Left forelimb (tissue), 1 donor: ENCODE measurements around the gene USP3.
"Not testable (repeated sequence)": the region's sequence is repeated elsewhere in the genome, so short reads cannot be mapped to it uniquely, and the experiment has no call there.

Source experiments
- DNase-seq: peaks from one replicate; pipeline ENCODE4 v3.0.0-alpha.2; 2018; ENCODE audit warnings: low spot score

The USP3 gene

GRCh38 chr15:63476229-63476632 lies 28.2 kb upstream of the USP3 start:
- DNase-seq = no peak

DNA sequence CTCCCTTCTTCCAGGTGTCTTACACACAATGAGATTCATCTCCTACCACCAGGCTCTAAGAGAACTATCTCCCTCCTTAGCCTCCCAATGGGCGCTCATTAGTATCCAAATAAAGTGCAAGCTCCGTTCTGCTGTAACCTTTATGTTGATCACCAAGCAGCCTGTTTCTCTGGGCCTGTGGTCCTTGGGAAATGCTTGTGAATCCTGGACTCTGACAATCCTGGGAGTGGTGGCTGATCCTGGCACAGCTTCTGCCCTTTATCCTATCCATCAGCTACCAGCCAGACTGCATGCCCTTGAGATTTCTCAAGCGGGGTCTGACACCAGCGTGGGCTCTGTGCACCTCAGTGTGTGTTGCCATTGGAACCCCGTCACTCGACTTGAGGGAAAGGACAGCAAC lies 26.1 kb upstream of the USP3 start:
- DNase-seq = no peak

DNA sequence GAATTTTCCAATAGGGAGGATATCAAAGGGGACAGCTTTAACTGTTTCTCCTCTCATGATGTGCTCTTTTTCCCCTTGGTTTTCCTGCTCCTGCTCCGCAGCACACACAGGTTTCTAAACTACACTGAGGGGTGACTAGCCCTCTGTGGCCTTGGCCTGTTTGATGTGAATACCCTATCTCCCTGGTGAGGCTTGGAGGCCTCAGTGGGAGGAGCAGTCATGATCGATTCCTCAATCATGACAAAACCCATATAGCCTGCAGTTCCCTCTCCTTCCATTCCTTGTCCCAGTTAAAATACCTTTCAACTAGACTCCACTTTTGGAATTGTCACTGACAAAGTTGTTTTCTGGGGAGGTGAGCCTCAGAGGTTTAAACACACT lies 24.0 kb upstream of the USP3 start:
- DNase-seq = no peak

- DNase-seq = no peak
Observed at GRCh38 chr15:63481105-63481810, 23.1 kb upstream of the USP3 start.

DNA sequence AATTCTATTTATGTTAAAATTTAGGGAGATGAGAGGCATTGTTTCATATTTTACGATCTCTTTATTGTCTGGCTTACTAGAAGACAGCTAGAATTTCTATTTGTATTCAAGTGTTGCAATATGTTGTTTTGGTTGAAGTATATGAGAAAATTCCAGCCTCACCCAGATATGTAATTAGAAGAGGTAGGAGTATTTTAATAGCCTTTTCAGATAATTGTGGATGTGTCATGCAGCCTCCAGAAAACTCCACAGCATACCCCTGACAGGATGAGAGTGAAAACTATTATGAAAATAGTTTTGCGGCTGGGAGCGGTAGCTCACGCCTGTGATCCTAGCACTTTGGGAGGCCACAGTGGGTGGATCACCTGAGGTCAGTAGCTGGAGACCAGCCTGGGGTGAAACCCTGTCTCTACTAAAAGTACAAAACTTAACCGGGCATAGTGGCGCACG lies 21.5 kb upstream of the USP3 start:
- DNase-seq = no peak

DNA sequence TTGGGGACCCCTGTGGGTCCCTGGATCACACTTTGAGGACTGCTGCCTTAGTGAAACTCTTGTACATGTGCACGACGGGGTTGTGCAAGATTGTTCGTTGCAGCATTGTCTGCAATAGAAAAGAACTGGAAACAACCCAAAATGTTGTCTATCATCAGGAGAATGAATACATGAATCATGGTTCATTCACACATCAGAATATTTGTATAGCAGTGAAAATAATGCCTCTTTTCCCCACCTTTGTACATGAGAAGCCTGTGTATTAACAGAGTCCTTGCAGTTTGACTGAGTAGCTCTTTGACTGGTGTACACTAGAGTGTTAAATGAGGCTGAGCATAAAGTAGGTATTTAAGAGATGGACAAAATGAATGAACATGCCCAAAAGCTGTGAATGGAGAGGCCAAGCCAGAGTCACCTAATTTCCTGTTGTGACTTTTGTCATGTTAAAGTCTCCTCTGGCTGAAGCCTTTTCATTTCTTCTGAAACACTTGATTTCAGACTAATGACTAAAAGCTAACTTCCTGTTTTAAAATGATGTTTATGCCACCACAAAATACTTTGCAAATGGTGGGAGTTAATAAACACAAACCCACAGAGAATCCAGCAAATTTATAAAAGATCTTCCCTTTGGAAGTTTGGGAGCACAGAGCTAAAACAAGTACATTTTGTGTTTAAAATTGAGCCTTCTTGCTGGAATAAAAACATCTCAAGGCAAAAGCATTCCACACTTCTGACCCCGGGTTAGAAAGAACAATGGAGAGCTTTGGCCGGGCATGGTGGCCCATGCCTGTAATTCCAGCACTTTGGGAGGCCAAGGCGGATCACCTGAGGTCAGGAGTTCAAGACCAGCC lies 20.6 kb upstream of the USP3 start:
- no peak for DNase-seq

- no peak for DNase-seq
Observed at GRCh38 chr15:63484433-63485186, 19.8 kb upstream of the USP3 start.

GRCh38 chr15:63487076-63487757 lies 17.2 kb upstream of the USP3 start:
- peak; percentile 82 for DNase-seq

- DNase-seq = not testable (repeated sequence)
Observed at GRCh38 chr15:63487758-63488397, 16.5 kb upstream of the USP3 start.

DNA sequence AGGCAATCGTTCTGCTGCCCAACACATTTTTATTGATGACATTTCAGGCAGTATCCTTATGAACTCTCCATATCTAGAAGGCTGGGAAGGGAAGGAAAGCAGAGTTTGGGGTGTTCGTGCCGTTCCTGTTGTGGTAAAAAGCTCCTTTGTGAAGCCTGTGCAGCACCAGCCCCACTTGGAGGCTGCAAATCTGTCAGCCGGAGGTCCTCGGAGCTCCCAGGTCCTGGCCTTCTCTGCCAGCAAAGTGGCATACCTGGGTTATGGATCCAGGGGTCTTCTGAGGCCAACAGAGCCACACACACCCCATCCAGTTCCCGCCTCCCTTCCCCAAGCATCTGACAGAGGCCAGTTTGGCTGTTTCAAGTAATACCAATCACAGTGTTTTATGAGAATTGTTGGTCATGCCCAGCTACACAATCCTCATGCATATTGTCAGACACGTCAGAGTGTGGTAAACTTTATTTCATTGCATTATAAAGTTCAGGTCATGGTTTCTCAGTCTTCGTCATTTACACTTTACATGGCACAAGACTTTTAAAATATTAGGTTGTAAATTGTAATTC lies 15.9 kb upstream of the USP3 start:
- no peak for DNase-seq

DNA sequence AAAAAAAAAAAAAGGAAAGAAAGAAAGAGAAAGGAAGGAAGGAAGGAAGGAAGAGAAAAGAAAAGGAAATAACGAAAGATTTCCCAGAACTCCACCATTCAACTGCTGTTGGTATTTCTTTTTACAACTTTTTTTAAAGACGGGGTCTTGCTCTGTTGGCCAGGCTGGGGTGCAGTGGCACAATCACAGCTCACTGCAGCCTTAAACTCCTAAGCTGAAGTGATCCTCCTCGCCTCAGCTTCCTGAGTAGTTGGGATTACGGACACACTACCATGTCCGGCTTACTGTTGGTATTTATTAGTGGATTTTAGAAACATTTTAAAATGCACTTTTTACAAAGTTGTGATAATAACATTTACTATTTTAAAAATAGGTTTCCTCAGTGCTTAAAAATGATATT lies 15.0 kb upstream of the USP3 start:
- DNase-seq = no peak

DNA sequence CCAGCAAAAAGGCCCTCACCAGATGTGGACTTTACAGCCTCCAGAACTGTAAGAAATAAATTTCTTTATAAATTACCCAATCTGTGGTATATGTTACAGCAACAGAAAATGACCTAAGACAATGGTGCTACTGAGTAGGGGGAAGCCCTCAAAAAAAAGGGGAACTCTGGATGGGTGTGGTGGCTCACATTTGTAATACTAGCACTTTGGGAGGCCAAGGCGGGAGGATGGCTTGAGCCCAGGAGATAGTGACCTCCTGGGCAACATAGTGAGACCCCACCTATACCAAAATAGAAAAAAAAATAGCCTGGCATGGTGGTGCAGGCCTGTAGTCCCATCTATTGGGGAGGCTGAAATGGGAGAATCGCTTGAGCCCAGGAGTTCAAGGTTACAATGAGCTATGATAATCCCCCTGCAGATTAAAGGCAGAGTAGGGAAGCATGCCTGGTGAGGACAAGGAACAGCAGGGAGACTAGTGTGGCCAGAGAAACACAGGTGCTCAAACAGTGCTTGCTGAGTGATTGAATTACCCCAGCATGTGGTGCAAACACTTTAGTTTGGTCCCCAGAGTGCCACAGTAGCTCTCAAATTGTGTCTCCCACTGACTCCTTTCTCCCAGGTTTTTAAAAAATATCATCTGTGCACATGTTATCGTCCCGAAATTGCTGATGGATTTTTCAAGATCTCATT lies 13.9 kb upstream of the USP3 start:
- DNase-seq = no peak

DNA sequence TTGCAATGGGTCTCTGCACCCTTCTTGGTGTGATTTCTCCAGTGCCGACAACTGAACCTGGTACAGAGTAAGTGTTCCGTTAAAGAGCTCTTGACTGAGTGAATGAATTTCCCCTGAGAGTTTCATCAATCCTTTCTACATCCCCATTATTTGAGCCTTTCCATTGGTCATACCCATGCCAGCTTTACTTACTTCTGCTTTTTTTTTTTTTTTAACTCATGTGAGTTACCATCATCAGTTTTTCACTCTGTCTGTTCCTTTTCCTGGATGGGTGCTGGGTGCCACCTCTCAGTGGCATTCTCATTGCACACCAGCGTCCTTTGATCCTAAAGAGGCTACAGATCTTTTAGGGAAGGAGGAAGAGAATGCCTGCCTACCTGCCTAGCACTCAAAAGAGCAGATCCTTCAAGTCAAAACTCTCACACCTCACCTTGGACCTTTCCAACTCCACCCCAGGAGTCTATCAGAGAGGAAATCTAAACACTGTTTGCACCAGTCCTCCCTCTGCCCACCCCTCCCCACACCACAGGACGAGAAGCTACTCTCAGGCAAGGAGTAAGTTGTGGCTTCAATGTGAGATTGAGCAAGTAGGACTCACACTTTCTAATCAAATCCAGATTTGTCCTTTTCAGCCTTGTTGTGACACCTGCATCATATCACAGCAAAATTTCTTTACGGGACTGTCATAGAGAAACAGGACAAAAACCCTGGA lies 13.1 kb upstream of the USP3 start:
- DNase-seq = no peak

- DNase-seq = no peak
Observed at GRCh38 chr15:63491979-63492378, 12.4 kb upstream of the USP3 start.

DNA sequence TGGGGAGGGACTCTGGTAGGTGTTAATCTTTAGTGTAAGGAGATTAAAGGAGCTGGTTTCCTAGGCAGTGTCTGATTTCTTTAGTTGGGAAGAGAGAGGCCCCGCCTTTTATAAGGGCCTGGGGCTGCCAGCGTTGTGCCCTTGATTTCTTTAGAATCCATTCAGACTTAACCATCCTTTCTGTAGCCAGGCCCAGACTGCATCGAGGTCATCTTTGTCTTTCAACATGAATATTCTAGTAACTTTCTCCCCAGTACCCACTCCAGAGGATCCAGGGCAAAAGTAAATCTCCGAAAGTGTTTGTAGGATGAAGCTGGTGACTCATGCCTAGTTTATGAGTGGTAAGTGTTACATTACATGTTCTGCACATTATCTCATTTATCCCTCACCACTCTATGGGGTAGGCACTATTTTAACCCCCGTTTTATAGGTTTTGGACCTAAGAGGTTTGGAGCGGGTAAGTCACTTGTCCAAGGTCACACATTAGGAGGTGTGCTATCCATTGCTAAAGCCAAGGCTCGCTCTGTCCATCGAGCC lies 11.8 kb upstream of the USP3 start:
- no peak for DNase-seq

- no peak for DNase-seq
Observed at GRCh38 chr15:63493436-63493835, 11.0 kb upstream of the USP3 start.

- no peak for DNase-seq
Observed at GRCh38 chr15:63494408-63494807, 10.0 kb upstream of the USP3 start.

GRCh38 chr15:63495343-63495742 lies 9.1 kb upstream of the USP3 start:
- no peak for DNase-seq

DNA sequence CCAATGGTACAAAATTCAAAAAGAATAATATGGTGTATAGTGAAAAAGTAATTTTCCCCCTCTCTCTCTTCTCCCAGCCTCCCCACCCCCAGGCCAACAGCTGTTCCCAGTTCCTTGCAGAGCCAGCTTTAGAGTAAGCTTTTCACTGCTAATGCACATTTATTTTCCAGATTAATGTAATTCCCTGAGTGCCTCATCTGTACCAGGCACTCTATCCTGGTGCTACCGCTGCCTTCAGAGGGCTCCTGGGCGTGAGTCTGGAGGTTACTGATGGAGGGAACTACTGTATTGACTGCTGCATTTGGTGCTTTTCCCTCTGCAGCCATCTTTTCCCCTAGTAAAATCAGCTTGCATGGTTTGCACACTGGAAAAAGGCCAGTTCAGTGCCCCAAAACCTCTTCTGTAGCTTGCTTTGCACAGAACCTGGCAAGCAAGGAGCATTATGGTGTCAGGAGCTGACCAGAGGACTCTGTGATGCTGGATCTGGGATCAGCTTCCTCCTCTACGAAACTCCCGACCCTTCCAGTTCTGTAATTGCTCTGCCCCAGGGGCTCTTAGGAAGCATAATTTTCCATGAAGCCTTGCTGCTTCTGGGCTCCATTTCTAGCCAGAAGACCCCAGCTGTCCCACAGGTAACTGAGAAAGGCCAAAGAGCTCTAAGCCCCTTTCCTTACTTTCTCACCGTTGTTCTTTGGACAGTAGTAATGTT lies 8.5 kb upstream of the USP3 start:
- DNase-seq = no peak
